ENCODE data around the gene SCARF2. TPM values are rescaled to one million over a fixed set of nuclear protein-coding genes. Genes with fewer than 3 reads are reported as not detected.

SCARF2 gene
- polyA plus RNA-seq, 2 of the 4 experiments (the other 2 are of a cell fraction), result 0.35 to 0.66 TPM

DNA sequence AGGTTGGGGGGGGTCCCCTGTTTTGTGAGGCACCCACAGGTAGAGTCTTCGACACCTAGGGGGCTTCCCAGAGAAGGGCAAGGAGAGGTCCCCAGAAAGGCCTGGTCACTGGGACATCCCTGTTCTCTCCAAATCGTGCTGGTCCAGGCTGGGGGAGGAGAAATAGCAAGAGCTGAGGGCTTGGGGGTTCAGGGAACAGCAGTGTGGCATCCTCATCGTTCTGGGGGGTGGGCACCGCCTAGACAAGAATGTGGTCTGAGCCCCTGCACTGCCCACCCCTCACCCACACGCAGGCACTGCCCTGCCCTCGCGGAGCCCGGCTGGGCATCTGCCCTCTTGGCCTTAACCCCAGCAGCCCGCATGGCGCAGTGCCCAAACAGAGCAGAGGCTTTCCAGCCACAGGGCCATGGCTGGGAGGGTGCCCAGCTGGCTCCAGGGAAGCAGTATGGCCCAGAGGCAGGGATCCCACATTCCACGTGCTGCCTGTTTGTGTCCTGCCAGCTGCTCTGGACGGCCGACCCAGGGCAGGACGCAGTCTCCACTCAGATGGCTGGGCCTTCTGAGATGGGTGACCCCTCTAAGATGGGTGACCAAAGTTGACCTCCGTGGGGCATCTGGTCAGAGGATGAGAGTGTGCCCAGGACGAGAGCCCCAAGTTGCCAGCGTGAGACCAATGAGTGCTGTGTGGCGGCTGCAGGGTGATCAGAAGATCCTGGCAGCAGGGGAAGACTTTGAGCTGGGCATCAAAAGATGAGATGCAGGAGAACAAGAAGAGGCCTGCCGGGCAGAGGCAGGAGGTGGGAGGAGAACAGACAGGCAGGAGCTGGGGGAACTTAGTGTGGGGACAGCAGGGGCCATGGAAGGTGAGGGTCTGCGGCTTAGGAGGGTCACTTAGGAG is 14.4 kb downstream of the SCARF2 start:
- 79% methylated on average over 14 of the region's 20 CpGs for WGBS (ENCODE audit: missing lambda C conversion rate)
- no peak overlapping the region for H3K27ac ChIP-seq
- H3K4me2 ChIP-seq, result no peak overlapping the region
- H3K4me1 ChIP-seq, result no peaks in the 10 kb centered on the region
- ChIA-PET CTCF (interaction anchor here (1.0 to 1.2 kb wide), 3 partner anchors 12 to 142 kb away, joined by 3 to 4 read pairs (median 3); no protein-coding TSS in a partner anchor), POLR2A (no interaction called here)
- no peak for FAIRE-seq
- no peaks in the 10 kb centered on the region for H3K9me3 ChIP-seq
- DNase-seq (ENCODE audit: low read depth in 1 of 2, low spot score in 1 of 2), result no peak
- no peak for TF ChIP-seq MAZ (IDR thresholded peaks at IDR 0.05; ENCODE audit: borderline replicate concordance, low read depth, low read length)
- no peak for TF ChIP-seq SMC3 (IDR thresholded peaks at IDR 0.05)
- TF ChIP-seq TFCP2L1 (CRISPR knock-in tag; IDR thresholded peaks at IDR 0.05), result no peak
- TF ChIP-seq HOXB13 (CRISPR knock-in tag; IDR thresholded peaks at IDR 0.05; ENCODE audit: low read depth), result no peak
- no peak for TF ChIP-seq MYC (IDR thresholded peaks at IDR 0.05; ENCODE audit: borderline replicate concordance, low read length)
- no peak for TF ChIP-seq TP53 (CRISPR knock-in tag; IDR thresholded peaks at IDR 0.05)
- TF ChIP-seq POLR2AphosphoS2 (conservative IDR thresholded peaks at IDR 0.05; ENCODE audit: low read length), result no peak
- no peak for TF ChIP-seq ZNF302 (CRISPR knock-in tag; IDR thresholded peaks at IDR 0.05)
- TF ChIP-seq, protein P1, sequence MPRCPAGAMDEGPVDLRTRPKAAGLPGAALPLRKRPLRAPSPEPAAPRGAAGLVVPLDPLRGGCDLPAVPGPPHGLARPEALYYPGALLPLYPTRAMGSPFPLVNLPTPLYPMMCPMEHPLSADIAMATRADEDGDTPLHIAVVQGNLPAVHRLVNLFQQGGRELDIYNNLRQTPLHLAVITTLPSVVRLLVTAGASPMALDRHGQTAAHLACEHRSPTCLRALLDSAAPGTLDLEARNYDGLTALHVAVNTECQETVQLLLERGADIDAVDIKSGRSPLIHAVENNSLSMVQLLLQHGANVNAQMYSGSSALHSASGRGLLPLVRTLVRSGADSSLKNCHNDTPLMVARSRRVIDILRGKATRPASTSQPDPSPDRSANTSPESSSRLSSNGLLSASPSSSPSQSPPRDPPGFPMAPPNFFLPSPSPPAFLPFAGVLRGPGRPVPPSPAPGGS (IDR thresholded peaks at IDR 0.05), result no peak
- TF ChIP-seq NR3C1 (IDR thresholded peaks at IDR 0.05), result no peak
- TF ChIP-seq, protein P2, sequence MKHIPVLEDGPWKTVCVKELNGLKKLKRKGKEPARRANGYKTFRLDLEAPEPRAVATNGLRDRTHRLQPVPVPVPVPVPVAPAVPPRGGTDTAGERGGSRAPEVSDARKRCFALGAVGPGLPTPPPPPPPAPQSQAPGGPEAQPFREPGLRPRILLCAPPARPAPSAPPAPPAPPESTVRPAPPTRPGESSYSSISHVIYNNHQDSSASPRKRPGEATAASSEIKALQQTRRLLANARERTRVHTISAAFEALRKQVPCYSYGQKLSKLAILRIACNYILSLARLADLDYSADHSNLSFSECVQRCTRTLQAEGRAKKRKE (CRISPR knock-in tag; IDR thresholded peaks at IDR 0.05; ENCODE audit: low read depth), result no peak
- no peak for TF ChIP-seq ZSCAN20 (CRISPR knock-in tag; IDR thresholded peaks at IDR 0.05)
- TF ChIP-seq CEBPB (IDR thresholded peaks at IDR 0.05), result no peak
- TF ChIP-seq FOSB (CRISPR knock-in tag; IDR thresholded peaks at IDR 0.05), result no peak
- no peak for ATAC-seq
- no peak overlapping the region for H3K4me3 ChIP-seq

DNA sequence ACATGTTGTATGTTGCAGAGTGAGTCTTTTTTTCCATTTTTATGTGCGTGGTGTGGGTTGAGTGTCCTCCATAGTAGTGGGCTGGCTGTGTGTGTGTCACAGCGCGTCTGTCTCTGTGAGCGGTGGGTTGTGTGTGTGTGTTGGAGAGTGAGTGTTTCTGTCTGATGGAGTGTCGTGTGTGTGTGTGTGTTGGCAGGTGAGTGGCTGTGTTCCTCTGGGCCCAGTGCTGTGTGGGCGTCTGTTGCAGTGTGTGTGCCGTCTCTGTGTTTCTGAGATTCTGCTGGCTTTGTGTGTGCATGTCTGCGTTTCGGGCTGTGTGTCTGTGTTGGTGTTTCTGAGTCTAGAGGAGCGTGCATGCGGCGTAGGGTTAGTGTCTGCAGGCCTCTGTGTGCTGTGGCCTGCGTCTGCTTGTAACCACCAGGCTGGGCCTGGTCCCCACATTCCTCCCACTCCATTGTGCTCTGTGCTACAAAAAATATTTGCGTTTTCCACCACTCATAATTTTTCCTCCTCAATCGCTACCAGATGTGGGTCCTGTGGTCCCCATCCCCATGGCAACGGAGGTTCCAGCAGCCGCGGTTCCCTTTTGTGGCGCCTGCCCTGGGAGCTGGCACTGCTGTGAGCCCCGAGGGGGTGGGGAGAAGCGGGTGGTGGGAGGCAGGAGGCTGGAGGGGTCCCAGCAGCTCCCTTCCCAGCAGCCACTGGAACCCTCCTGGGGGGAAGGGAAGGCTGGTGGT is 15.2 kb downstream of the SCARF2 start:
- no peak overlapping the region for H3K27ac ChIP-seq
- FAIRE-seq (no peak), DNase-seq (ENCODE audit: low read depth in 1 of 2, low spot score in 1 of 2) (no peak), ATAC-seq (no peak)
- no peak overlapping the region for H3K4me3 ChIP-seq
- no peak overlapping the region for H3K4me2 ChIP-seq
- 84% methylated on average over 20 of the region's 21 CpGs for WGBS (ENCODE audit: missing lambda C conversion rate)
- TF ChIP-seq EHF (CRISPR knock-in tag; IDR thresholded peaks at IDR 0.05) (no peak), JUN (IDR thresholded peaks at IDR 0.05) (no peak), CHD2 (IDR thresholded peaks at IDR 0.05; ENCODE audit: low read length, partially characterized antibody) (no peak), MAZ (IDR thresholded peaks at IDR 0.05; ENCODE audit: borderline replicate concordance, low read depth, low read length) (no peak), RNF2 (IDR thresholded peaks at IDR 0.05; ENCODE audit: borderline replicate concordance, low read depth) (no peak), MAFK (IDR thresholded peaks at IDR 0.05; ENCODE audit: partially characterized antibody) (no peak), HOXB13 (CRISPR knock-in tag; IDR thresholded peaks at IDR 0.05; ENCODE audit: low read depth) (no peak), POLR2AphosphoS2 (conservative IDR thresholded peaks at IDR 0.05; ENCODE audit: low read length) (no peak), SREBF2 (IDR thresholded peaks at IDR 0.05) (no peak), GATA3 (IDR thresholded peaks at IDR 0.05; ENCODE audit: borderline replicate concordance) (no peak), CBX2 (IDR thresholded peaks at IDR 0.05; ENCODE audit: borderline replicate concordance, low read depth) (no peak), NR3C1 (IDR thresholded peaks at IDR 0.05) (no peak)
- TF ChIP-seq, protein P3, sequence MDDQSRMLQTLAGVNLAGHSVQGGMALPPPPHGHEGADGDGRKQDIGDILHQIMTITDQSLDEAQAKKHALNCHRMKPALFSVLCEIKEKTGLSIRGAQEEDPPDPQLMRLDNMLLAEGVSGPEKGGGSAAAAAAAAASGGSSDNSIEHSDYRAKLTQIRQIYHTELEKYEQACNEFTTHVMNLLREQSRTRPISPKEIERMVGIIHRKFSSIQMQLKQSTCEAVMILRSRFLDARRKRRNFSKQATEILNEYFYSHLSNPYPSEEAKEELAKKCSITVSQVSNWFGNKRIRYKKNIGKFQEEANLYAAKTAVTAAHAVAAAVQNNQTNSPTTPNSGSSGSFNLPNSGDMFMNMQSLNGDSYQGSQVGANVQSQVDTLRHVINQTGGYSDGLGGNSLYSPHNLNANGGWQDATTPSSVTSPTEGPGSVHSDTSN (IDR thresholded peaks at IDR 0.05), result no peak
- ChIA-PET POLR2A (no interaction called here), CTCF (interaction anchor here (1.2 kb wide), 1 partner anchor 11 kb away, joined by 3 read pairs; no protein-coding TSS in a partner anchor)
- H3K4me1 ChIP-seq, result no peaks in the 10 kb centered on the region
- H3K9me3 ChIP-seq, result no peaks in the 10 kb centered on the region
